H1 (cell line): Measurements from ENCODE around the gene GAB2. TPM values are rescaled to one million over a fixed set of nuclear protein-coding genes. Genes with fewer than 3 reads are reported as not detected.

Source experiments
- CTCF ChIA-PET: fragments of 300-600 bp; sonication (Branson Sonifier 250); formaldehyde crosslinking; loops from one replicate; lab custom pipeline; 2021; ENCODE audit not compliant: partially characterized antibody; lab: Charles Lee
- POLR2A ChIA-PET: fragments of 300-600 bp; sonication (Branson Sonifier 250); formaldehyde crosslinking; loops from one replicate; lab custom pipeline; 2021; ENCODE audit warnings: inconsistent platforms; ENCODE audit not compliant: partially characterized antibody; lab: Charles Lee
- DNase-seq, 2 experiments: peaks; one replicate each; pipeline versions ENCODE4 v3.0.0 to v3.0.0-alpha.2; 2010 to 2022; ENCODE audit warnings: low spot score in 2 of 2, low read depth in 1 of 2, mixed read lengths in 1 of 2
- FAIRE-seq: peaks from 2 replicates; lab custom pipeline; 2011; peaks lifted over from hg19 to GRCh38; lab: Jason Lieb, UNC
- H2AFZ ChIP-seq: 2 replicates; pipeline ENCODE4 v1.8.1; 2012; ENCODE audit warnings: low read length, inconsistent platforms
- H2AK5ac ChIP-seq: 2 replicates; pipeline ENCODE4 v1.6.1; 2013; ENCODE audit warnings: low read depth, low read length
- H2BK120ac ChIP-seq: replicated peaks from 2 replicates; pipeline ENCODE3; 2013; ENCODE audit warnings: low read depth, low read length, inconsistent platforms
- H2BK12ac ChIP-seq: 2 replicates; pipeline ENCODE4 v1.6.1; 2013; ENCODE audit warnings: low read depth, low read length
- H2BK15ac ChIP-seq: 2 replicates; pipeline ENCODE4 v1.6.1; 2013; ENCODE audit warnings: low read length
- H2BK20ac ChIP-seq: 2 replicates; pipeline ENCODE4 v1.6.1; 2013; ENCODE audit warnings: low read length
- H2BK5ac ChIP-seq: 2 replicates; pipeline ENCODE4 v1.6.1; 2013; ENCODE audit warnings: low read depth, low read length
- H3K14ac ChIP-seq: 2 replicates; pipeline ENCODE4 v1.6.1; 2013; ENCODE audit warnings: inconsistent platforms; ENCODE audit not compliant: insufficient read length
- H3K18ac ChIP-seq: 2 replicates; pipeline ENCODE4 v1.6.1; 2013; ENCODE audit warnings: low read length; ENCODE audit errors: extremely low read depth
- H3K23ac ChIP-seq: 2 replicates; pipeline ENCODE4 v1.6.1; 2013; ENCODE audit warnings: inconsistent platforms; ENCODE audit not compliant: insufficient read length
- H3K23me2 ChIP-seq: 2 replicates; pipeline ENCODE4 v1.6.1; 2013; ENCODE audit warnings: low read depth, low read length
- H3K27ac ChIP-seq: 2 replicates; pipeline ENCODE4 v1.6.1; 2011; ENCODE audit warnings: low read depth, low read length, inconsistent platforms
- H3K27me3 ChIP-seq, 4 experiments: replicated peaks in 1 of 4; 1 replicate in 1 of 4; 2 replicates in 3 of 4; pipeline versions ENCODE4 v1.6.1 to v1.8.1; 2011 to 2013; ENCODE audit warnings: low read length in 3 of 4, mild to moderate bottlenecking in 3 of 4, inconsistent platforms in 2 of 4, mixed read lengths in 2 of 4, moderate library complexity in 1 of 4; ENCODE audit not compliant: control insufficient read depth in 3 of 4, insufficient read depth in 3 of 4; ENCODE audit errors: extremely low read depth in 1 of 4
- H3K36me3 ChIP-seq, 4 experiments: 2 replicates each; pipeline versions ENCODE4 v1.6.1 to v1.8.1; 2011 to 2013; ENCODE audit warnings: mild to moderate bottlenecking in 4 of 4, low read length in 3 of 4, moderate library complexity in 2 of 4, control low read depth in 1 of 4, inconsistent platforms in 1 of 4; ENCODE audit not compliant: insufficient read depth in 4 of 4, control insufficient read depth in 2 of 4
- H3K4ac ChIP-seq: replicated peaks from 2 replicates; pipeline ENCODE3; 2013; ENCODE audit warnings: low read length, low read depth, mixed read lengths, inconsistent platforms; ENCODE audit not compliant: insufficient read length
- H3K4me1 ChIP-seq, 4 experiments: replicated peaks in 1 of 4; 1 replicate in 1 of 4; 2 replicates in 3 of 4; pipeline versions ENCODE4 v1.6.1 to v1.8.1; 2011 to 2013; ENCODE audit warnings: low read length in 3 of 4, inconsistent platforms in 2 of 4, mixed read lengths in 1 of 4; ENCODE audit not compliant: insufficient read depth in 4 of 4, control insufficient read depth in 3 of 4
- H3K4me2 ChIP-seq, 2 experiments: 2 replicates each; pipeline versions ENCODE4 v1.6.1 to v1.8.1; 2011 to 2013; ENCODE audit warnings: low read depth in 2 of 2, low read length in 2 of 2, control low read depth in 1 of 2, inconsistent platforms in 1 of 2, mild to moderate bottlenecking in 1 of 2; ENCODE audit not compliant: insufficient read depth in 1 of 2
- H3K4me3 ChIP-seq, 4 experiments: fragments of 200-600, 300-600 bp in 1 of 4; sonication (generic), shearing (Covaris generic), sonication (Bioruptor Twin) in 1 of 4; 2 replicates each; pipeline versions ENCODE4 v1.5.1 to v1.8.1; 2011 to 2016; ENCODE audit warnings: low read length in 4 of 4, low read depth in 3 of 4, control low read depth in 2 of 4, inconsistent platforms in 2 of 4, mild to moderate bottlenecking in 2 of 4, mixed read lengths in 1 of 4, moderate library complexity in 1 of 4; ENCODE audit not compliant: insufficient read depth in 2 of 4; ENCODE audit errors: extremely low read depth in 1 of 4
- H3K56ac ChIP-seq: replicated peaks from 2 replicates; pipeline ENCODE3; 2013; ENCODE audit warnings: low read depth, mild to moderate bottlenecking, mixed read lengths, low read length, inconsistent platforms; ENCODE audit not compliant: insufficient read length
- H3K79me1 ChIP-seq: 2 replicates; pipeline ENCODE4 v1.6.1; 2013; ENCODE audit warnings: low read depth, low read length, control low read depth
- H3K79me2 ChIP-seq, 2 experiments: 2 replicates each; pipeline versions ENCODE4 v1.6.1 to v1.8.1; 2012 to 2013; ENCODE audit warnings: low read length in 2 of 2, mild to moderate bottlenecking in 2 of 2, inconsistent platforms in 1 of 2; ENCODE audit not compliant: insufficient read depth in 2 of 2, control insufficient read depth in 1 of 2
- H3K9ac ChIP-seq, 4 experiments: replicated peaks in 1 of 4; 1 replicate in 1 of 4; 2 replicates in 3 of 4; pipeline versions ENCODE4 v1.6.1 to v1.8.1; 2011 to 2013; ENCODE audit warnings: low read depth in 3 of 4, low read length in 3 of 4, control low read depth in 2 of 4, mild to moderate bottlenecking in 2 of 4, moderate library complexity in 2 of 4, inconsistent platforms in 1 of 4; ENCODE audit errors: extremely low read depth in 1 of 4
- H3K9me3 ChIP-seq, 2 experiments: 2 replicates each; pipeline versions ENCODE4 v1.6.1 to v1.8.1; 2012 to 2013; ENCODE audit warnings: mild to moderate bottlenecking in 2 of 2, moderate library complexity in 2 of 2, control low read depth in 1 of 2, inconsistent platforms in 1 of 2, low read depth in 1 of 2, low read length in 1 of 2, mixed read lengths in 1 of 2; ENCODE audit not compliant: insufficient read depth in 2 of 2
- H4K20me1 ChIP-seq, 2 experiments: replicated peaks in 1 of 2; 2 replicates each; pipeline versions ENCODE3 to v1.8.1; 2011 to 2013; ENCODE audit warnings: inconsistent platforms in 2 of 2, low read length in 2 of 2, mild to moderate bottlenecking in 1 of 2; ENCODE audit not compliant: insufficient read depth in 2 of 2, control insufficient read depth in 1 of 2
- H4K5ac ChIP-seq: 2 replicates; pipeline ENCODE4 v1.6.1; 2013; ENCODE audit warnings: low read length, low read depth, mixed read lengths, inconsistent platforms; ENCODE audit not compliant: insufficient read length
- H4K8ac ChIP-seq: 2 replicates; pipeline ENCODE4 v1.8.0; 2013; ENCODE audit warnings: mild to moderate bottlenecking, moderate library complexity, low read length, inconsistent platforms; ENCODE audit not compliant: insufficient read depth; ENCODE audit errors: extremely low read depth
- H4K91ac ChIP-seq: replicated peaks from 2 replicates; pipeline ENCODE3; 2013; ENCODE audit warnings: low read length, mixed read lengths, inconsistent platforms; ENCODE audit not compliant: insufficient read length
- ASH2L ChIP-seq: fragments of 200-600, 300-600 bp; sonication (generic); IDR thresholded peaks from one replicate; pipeline ENCODE4 v1.7.1; 2017; ENCODE audit warnings: low read length
- JUN ChIP-seq: IDR thresholded peaks from 2 replicates; pipeline ENCODE4 v1.6.1; 2011; ENCODE audit warnings: low read depth, mild to moderate bottlenecking, improper control_type of control experiment, low read length
- KDM4A ChIP-seq: IDR thresholded peaks from one replicate; pipeline ENCODE4 v1.7.1; 2012; ENCODE audit warnings: low read depth, mild to moderate bottlenecking, moderate library complexity, low read length, inconsistent platforms; ENCODE audit not compliant: severe bottlenecking
- PHF8 ChIP-seq: fragments of 200-600 bp; sonication (generic); conservative IDR thresholded peaks from 2 replicates; pipeline ENCODE4 v1.7.1; 2012; ENCODE audit warnings: low read depth, mild to moderate bottlenecking, inconsistent platforms, low read length, moderate library complexity
- RXRA ChIP-seq: IDR thresholded peaks from 2 replicates; pipeline ENCODE4 v1.6.1; 2011; ENCODE audit warnings: low read depth, mild to moderate bottlenecking, low read length, moderate library complexity; ENCODE audit not compliant: insufficient read depth
- SIX5 ChIP-seq: IDR thresholded peaks from 2 replicates; pipeline ENCODE4 v1.6.1; 2011; ENCODE audit warnings: mild to moderate bottlenecking, low read depth, low read length
- SRF ChIP-seq: IDR thresholded peaks from 2 replicates; pipeline ENCODE4 v1.6.1; 2011; ENCODE audit warnings: mild to moderate bottlenecking, low read depth, low read length, moderate library complexity
- TAF7 ChIP-seq: optimal IDR thresholded peaks from 2 replicates; pipeline ENCODE3; 2011; ENCODE audit warnings: low read depth, mild to moderate bottlenecking, inconsistent platforms, low read length, moderate library complexity, borderline replicate concordance
- YY1 ChIP-seq: IDR thresholded peaks from 2 replicates; pipeline ENCODE4 v1.6.1; 2011; ENCODE audit warnings: low read depth, mild to moderate bottlenecking, low read length
- ZNF274 ChIP-seq: IDR thresholded peaks from 2 replicates; pipeline ENCODE4 v1.7.0; 2012; ENCODE audit warnings: low read length, borderline replicate concordance; ENCODE audit errors: extremely low read depth
- WGBS, 2 experiments: shearing (Covaris generic) in 1 of 2; methylation state at CpG; one replicate each; pipeline versions ENCODE4 v1.1.6 to v1.1.7; 2013 to 2015; ENCODE audit warnings: low lambda C conversion rate in 2 of 2, mixed read lengths in 2 of 2, inconsistent platforms in 1 of 2, low coverage in 1 of 2, missing lambda C conversion rate in 1 of 2; ENCODE audit not compliant: insufficient replicate concordance in 2 of 2, insufficient coverage in 1 of 2, insufficient read length in 1 of 2; ENCODE audit errors: extremely low coverage in 1 of 2, missing lambda C conversion rate in 1 of 2; 5-methylcytosine and 5-hydroxymethylcytosine counted together
- polyA plus RNA-seq, 7 experiments: library from polyadenylated mRNA; depleted of rRNA in 3 of 7; stranded (reverse) in 5 of 7; unstranded in 2 of 7; fragments of >200 nt in 5 of 7; fragments of 200-250 nt in 2 of 7; gene quantifications; 1 replicate in 5 of 7; 2 replicates in 1 of 7; 4 replicates in 1 of 7; pipeline versions ENCODE4 v1.2.1 to v1.2.3, GENCODE V29; 2011 to 2013; ENCODE audit warnings: missing spikeins in 2 of 7, mixed read lengths in 2 of 7
- total RNA-seq: library from RNA; stranded (reverse); fragmentation: NEBNext Ultra II Directional; extraction: Animal tissue kit (Norgen Biotek cat#: 25700); gene quantifications from 2 replicates; pipeline ENCODE4 v1.2.1, GENCODE V29; 2021
- TF ChIP-seq, protein P1 (sequence below): IDR thresholded peaks from 2 replicates; pipeline ENCODE4 v1.6.1; 2011; ENCODE audit warnings: low read length, improper control_type of control experiment

Gene GAB2
- total and polyA plus RNA-seq, 2 of the 8 experiments (the other 6 are each of a cell fraction or from before 2014, with no cell fraction given) = 6.3 to 14.0 TPM

- H3K9me3 ChIP-seq = no peaks in the 10 kb centered on the region
- CTCF ChIA-PET = interaction anchor here (0.6 to 1.7 kb wide), 3 partner anchors 19 to 80 kb away, joined by 3 to 7 read pairs (median 3); no protein-coding TSS in a partner anchor
- H4K20me1 ChIP-seq = no peaks in the 10 kb centered on the region
- H3K27me3 ChIP-seq = no peaks in the 10 kb centered on the region
- no peak for FAIRE-seq
- H3K36me3 ChIP-seq = no peaks in the 10 kb centered on the region
- no peak overlapping the region for H3K27ac ChIP-seq
- H2BK15ac ChIP-seq = no peak overlapping the region
- H3K23ac ChIP-seq = no peak overlapping the region
- H2AFZ ChIP-seq = no peak overlapping the region
- DNase-seq = no peak
- no peak overlapping the region for H3K14ac ChIP-seq
- H3K4me2 ChIP-seq = no peak overlapping the region
- H3K23me2 ChIP-seq = no peaks in the 10 kb centered on the region
- WGBS, 2 experiments = 87% methylated on average over 14 of the region's 14 CpGs; no CpG with 5 or more reads in 1 of the 2 experiments
- H4K5ac ChIP-seq = no peak overlapping the region
- no peak overlapping the region for H4K91ac ChIP-seq
- POLR2A ChIA-PET = no interaction called here
- H3K4me1 ChIP-seq = peaks cover 0 to 10% (median 5%) of the 10 kb centered on the region in 4 experiments; a peak in 6 of 7 replicates
- H3K56ac ChIP-seq = no peak overlapping the region
- H4K8ac ChIP-seq = no peak overlapping the region
- no peak overlapping the region for H2BK120ac ChIP-seq
- H3K4ac ChIP-seq = no peak overlapping the region
- no peak overlapping the region for H3K18ac ChIP-seq
- H2BK20ac ChIP-seq = no peak overlapping the region
- H3K9ac ChIP-seq = no peak overlapping the region
- H2BK12ac ChIP-seq = no peak overlapping the region
- H2AK5ac ChIP-seq = no peak overlapping the region
- H2BK5ac ChIP-seq = no peak overlapping the region
- H3K4me3 ChIP-seq = no peak overlapping the region
- H3K79me2 ChIP-seq = no peaks in the 10 kb centered on the region
- H3K79me1 ChIP-seq = no peaks in the 10 kb centered on the region
- TF ChIP-seq PHF8 = no peak
- TF ChIP-seq, protein P1, sequence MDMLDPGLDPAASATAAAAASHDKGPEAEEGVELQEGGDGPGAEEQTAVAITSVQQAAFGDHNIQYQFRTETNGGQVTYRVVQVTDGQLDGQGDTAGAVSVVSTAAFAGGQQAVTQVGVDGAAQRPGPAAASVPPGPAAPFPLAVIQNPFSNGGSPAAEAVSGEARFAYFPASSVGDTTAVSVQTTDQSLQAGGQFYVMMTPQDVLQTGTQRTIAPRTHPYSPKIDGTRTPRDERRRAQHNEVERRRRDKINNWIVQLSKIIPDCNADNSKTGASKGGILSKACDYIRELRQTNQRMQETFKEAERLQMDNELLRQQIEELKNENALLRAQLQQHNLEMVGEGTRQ = no peak
- TF ChIP-seq ZNF274 = no peak
- TF ChIP-seq YY1 = no peak
- TF ChIP-seq KDM4A = no peak
- no peak for TF ChIP-seq JUN
- no peak for TF ChIP-seq TAF7
- no peak for TF ChIP-seq SIX5
- no peak for TF ChIP-seq ASH2L
- TF ChIP-seq SRF = no peak
- no peak for TF ChIP-seq RXRA
Measured at GRCh38 chr11:78351979-78352841, 65.4 kb downstream of the GAB2 start.
